Mucosa of descending colon (tissue), 3 donors: ENCODE data around the gene SSTR5. TPM values are rescaled to one million over a fixed set of nuclear protein-coding genes. Genes with fewer than 3 reads are reported as not detected.

Source experiments
- ATAC-seq: fragments of 200-7000 bp; cut with Tn5 transposase; one replicate; pipeline ENCODE4 v1.9.1; 2020; ENCODE audit warnings: mild to moderate bottlenecking, moderate library complexity
- DNase-seq, 3 donors: peaks; one replicate each; pipeline ENCODE4 v3.0.0-alpha.2; 2020
- H3K36me3 ChIP-seq: fragments of 200-600 bp; one replicate; pipeline ENCODE4 v1.8.0; 2021; ENCODE audit warnings: low read depth, mild to moderate bottlenecking
- H3K4me1 ChIP-seq: fragments of 200-600 bp; one replicate; pipeline ENCODE4 v1.8.0; 2021; ENCODE audit warnings: low read depth, mild to moderate bottlenecking
- H3K4me3 ChIP-seq: fragments of 200-600 bp; one replicate; pipeline ENCODE4 v1.8.0; 2021; ENCODE audit warnings: mild to moderate bottlenecking
- H3K9me3 ChIP-seq: fragments of 200-600 bp; one replicate; pipeline ENCODE4 v1.8.0; 2021; ENCODE audit warnings: mild to moderate bottlenecking
- intact Hi-C, 2 donors: fragments of 100-400 bp; cut with DNase I in 1 of 2; cut with micrococcal nuclease in 1 of 2; formaldehyde crosslinking; loops; one replicate each; pipeline versions ENCODE4 v1.11.0 to v1.11.1; 2022; cut with DNase I, micrococcal nuclease
- total RNA-seq, 3 donors: library from RNA; stranded (reverse); fragmentation: NEBNext Ultra II Directional in 2 of 3; extraction: Animal tissue kit (Norgen Biotek cat#: 25700) in 2 of 3; gene quantifications; one replicate each; pipeline versions ENCODE4 v1.2.1 to v1.2.4, GENCODE V29; 2021 to 2023
- TF ChIP-seq, protein P1 (sequence below): fragments of 200-600 bp; IDR thresholded peaks from one replicate; pipeline ENCODE4 v1.8.0; 2022; ENCODE audit warnings: antibody characterized with exemption, mild to moderate bottlenecking
- donor health status: DM: no; HTN: no; CAD: no; lungs with moderate emphysema.
- donor health status: DM: no; HTN: no; CAD: no.
- donor health status: DM: no; HTN: yes; CAD: no.

The SSTR5 gene
- total RNA-seq, 3 donors from 2014 or later = not detected

DNA sequence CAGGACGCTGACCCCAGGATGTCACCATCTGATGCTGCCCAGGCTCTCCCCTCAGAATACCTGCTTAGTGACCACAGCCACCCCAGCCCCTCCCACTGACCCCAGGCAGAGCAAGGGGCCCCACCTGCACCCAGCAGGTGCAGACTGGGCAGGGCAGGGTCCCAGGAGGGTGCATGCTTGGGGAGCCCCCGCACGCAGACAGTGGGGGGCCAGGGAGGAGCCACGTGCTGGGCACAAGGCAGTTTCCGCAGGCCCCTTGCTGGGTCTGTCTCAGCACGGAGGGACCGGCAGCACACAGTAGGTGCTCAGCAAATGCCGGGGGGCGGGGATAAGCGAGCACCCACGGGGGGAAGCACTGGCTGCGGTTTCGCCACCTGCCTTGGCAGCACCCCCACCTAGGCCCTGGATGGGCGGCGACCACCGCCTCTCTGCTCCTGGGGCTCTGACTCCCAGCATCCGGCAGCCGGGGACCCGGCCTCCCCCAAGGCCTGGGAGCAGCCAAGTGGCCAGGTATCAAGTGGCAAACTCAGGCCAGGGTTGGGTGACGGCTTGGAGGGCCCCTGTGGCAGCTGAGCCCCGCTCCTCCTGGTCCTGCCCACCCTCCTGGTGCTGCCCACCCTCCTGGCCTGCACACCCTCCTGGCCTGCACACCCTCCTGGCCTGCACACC, 18.7 kb upstream of the SSTR5 start:
- TF ChIP-seq, protein P1, sequence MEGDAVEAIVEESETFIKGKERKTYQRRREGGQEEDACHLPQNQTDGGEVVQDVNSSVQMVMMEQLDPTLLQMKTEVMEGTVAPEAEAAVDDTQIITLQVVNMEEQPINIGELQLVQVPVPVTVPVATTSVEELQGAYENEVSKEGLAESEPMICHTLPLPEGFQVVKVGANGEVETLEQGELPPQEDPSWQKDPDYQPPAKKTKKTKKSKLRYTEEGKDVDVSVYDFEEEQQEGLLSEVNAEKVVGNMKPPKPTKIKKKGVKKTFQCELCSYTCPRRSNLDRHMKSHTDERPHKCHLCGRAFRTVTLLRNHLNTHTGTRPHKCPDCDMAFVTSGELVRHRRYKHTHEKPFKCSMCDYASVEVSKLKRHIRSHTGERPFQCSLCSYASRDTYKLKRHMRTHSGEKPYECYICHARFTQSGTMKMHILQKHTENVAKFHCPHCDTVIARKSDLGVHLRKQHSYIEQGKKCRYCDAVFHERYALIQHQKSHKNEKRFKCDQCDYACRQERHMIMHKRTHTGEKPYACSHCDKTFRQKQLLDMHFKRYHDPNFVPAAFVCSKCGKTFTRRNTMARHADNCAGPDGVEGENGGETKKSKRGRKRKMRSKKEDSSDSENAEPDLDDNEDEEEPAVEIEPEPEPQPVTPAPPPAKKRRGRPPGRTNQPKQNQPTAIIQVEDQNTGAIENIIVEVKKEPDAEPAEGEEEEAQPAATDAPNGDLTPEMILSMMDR = no peak
- no peak for DNase-seq
- no peaks in the 10 kb centered on the region for H3K36me3 ChIP-seq
- H3K4me3 ChIP-seq = no peak overlapping the region
- H3K9me3 ChIP-seq = no peaks in the 10 kb centered on the region
- no peaks in the 10 kb centered on the region for H3K4me1 ChIP-seq
- no peak for ATAC-seq
- intact Hi-C loops = loop anchor here in 1 of 2 donors (10.0 kb wide), 2 partner anchors 239 to 339 kb away; partner anchors contain the start of gene METRN

DNA sequence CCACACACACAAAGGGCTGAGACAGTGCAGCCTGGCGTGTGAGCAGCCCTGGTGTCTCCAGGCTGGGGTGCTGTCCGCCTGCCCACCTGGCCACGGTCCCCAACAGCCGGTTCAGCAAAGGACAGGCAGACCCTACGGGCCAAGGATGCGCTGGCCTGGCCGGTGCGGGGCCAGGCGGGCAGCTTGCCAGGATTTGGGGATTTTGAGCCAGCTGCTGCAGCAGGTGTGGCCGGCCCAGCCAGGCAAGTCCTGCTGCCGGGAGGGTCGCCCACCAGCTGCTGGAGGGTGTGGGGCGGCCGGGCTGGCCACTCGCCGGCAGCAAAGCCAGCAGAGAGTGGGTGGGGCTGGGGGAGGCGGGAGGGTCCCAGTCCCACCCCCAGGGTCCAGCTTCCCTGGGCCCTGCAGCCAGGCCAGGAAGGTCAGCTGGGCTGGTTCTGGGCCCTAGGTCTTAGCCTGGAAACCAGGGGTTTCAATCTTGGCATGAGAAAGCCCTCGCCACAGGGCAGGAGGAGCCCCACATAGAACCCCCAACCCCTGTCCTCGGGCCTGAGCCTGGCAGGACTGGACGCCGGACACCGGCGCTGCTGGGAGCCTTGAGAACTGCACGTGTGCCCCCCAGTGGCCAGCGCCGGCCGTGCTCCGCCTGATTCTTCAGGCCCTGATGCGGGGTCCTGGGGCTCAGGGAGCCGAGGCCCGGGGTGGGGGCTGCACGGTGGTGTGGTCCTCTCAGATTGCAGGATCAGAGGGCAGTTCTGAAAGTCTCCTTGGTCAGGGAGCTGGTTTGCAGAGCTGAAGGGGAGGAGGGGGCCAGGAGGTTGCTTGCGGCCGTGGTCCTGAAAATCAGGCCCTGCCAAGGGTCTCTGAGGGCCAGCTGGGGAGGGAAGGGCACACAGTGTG, 17.6 kb upstream of the SSTR5 start:
- no peaks in the 10 kb centered on the region for H3K9me3 ChIP-seq
- intact Hi-C loops = loop anchor here in 1 of 2 donors (10.0 kb wide), 2 partner anchors 240 to 340 kb away; partner anchors contain the start of gene METRN
- H3K4me3 ChIP-seq = no peak overlapping the region
- no peaks in the 10 kb centered on the region for H3K4me1 ChIP-seq
- TF ChIP-seq, protein P1 = peak; percentile 55
- no peaks in the 10 kb centered on the region for H3K36me3 ChIP-seq
- ATAC-seq = peak; percentile 79
- DNase-seq = peak in 2 of 3 donors; percentile 74 to 75

DNA sequence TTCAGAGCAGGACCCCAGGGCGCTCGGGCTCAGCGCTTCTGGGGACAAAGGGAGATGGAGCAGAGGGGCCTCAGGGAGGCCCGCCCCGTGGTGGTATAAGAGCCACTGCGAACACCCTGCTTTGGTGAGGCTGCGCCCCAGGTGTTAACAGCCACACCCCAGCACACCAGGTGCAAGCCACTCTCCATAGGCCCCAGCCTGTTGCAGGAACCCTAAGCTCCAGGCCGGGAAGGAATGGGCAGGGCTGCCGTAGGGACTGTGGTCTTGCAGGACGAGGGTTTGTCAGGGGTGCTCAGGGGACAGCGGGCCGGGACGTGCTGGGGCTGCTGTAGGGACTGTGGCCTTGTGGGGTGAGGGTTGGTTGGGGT, 17.0 kb upstream of the SSTR5 start:
- TF ChIP-seq, protein P1 = no peak
- DNase-seq = no peak
- Histone ChIP-seq H3K36me3 (no peaks in the 10 kb centered on the region), H3K4me3 (no peak overlapping the region), H3K4me1 (no peaks in the 10 kb centered on the region), H3K9me3 (no peaks in the 10 kb centered on the region)
- intact Hi-C loops = loop anchor here in 1 of 2 donors (10.0 kb wide), 2 partner anchors 241 to 341 kb away; partner anchors contain the start of gene METRN
- peak; percentile 28 for ATAC-seq

DNA sequence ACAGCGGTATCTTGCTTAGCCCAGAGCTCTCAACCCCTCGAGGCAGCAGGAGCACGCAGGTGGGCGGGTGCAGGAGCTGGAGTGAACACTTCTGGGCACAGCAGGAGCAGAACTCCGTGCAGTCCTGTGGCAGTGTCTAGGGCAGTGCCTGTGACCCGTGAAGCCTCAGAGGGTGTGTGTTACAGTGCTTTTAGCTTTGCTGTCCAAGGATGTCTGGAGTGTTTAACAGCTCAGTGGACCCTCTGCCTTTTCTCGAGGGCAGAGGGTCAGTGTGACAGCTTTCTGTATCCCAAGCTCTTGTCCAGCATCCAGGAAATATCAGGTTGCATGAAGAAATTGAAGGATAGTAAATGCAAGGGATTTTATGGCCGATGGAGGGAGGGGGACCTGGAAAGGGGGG, 16.4 kb upstream of the SSTR5 start:
- ATAC-seq (no peak), DNase-seq (no peak)
- TF ChIP-seq, protein P1 = no peak
- intact Hi-C loops = loop anchor here in 1 of 2 donors (10.0 kb wide), 2 partner anchors 241 to 341 kb away; partner anchors contain the start of gene METRN
- Histone ChIP-seq H3K9me3 (no peaks in the 10 kb centered on the region), H3K36me3 (no peaks in the 10 kb centered on the region), H3K4me3 (no peak overlapping the region), H3K4me1 (no peaks in the 10 kb centered on the region)

DNA sequence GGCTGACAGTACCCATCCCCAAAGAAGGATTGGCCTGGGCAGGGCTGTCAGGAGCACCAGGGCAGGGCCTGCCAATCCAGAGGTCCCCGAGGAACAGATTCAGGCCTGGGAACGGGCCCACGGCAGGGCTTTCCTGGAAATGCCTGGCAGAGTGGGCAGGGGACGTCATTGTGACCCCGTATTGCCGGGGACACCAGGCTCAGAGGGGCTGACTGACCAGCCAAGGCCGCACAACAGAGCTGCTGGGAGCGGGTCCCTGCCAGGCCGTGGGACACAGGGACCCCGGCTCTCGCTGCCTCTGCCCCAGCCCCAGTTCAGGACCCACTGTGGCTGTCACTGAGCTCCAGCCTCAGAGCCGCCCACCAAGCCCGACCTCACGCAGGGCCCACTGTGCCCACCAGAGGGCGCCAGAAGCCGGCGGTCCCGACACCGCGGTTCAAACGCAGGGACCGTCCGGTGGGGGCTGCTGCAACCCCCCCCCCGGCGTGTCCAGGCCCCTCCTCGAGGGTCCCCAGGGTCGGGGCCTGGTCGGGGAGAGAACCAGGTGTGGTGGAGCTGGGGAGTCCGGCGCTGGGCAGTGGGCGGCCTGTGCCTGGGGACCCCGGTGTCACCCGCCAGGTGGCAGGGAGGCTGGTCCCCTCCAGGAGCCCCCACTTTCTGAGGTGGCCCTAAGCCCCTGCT, 15.2 kb upstream of the SSTR5 start:
- intact Hi-C loops = loop anchor here in 1 of 2 donors (10.0 kb wide), 2 partner anchors 243 to 343 kb away; partner anchors contain the start of gene METRN
- Histone ChIP-seq H3K36me3 (no peaks in the 10 kb centered on the region), H3K9me3 (no peaks in the 10 kb centered on the region), H3K4me1 (no peaks in the 10 kb centered on the region), H3K4me3 (no peak overlapping the region)
- ATAC-seq (peak; percentile 68), DNase-seq (peak in 2 of 3 donors; percentile 63 to 73)
- TF ChIP-seq, protein P1 = peak; percentile 89
